Ovary (tissue), 3 donors: ENCODE results near the gene PRTFDC1.

Source experiments
- CTCF ChIP-seq, 3 donors: fragments of 450-650 bp in 2 of 3; fragments of 200-600 bp in 1 of 3; IDR thresholded peaks; one replicate each; pipeline versions ENCODE4 v1.5.1 to v1.8.0; 2016 to 2022; ENCODE audit warnings: antibody characterized with exemption in 3 of 3, mild to moderate bottlenecking in 1 of 3
- EP300 ChIP-seq: sonication (generic); formaldehyde crosslinking; IDR thresholded peaks from one replicate; pipeline ENCODE4 v1.6.1; 2017; ENCODE audit warnings: antibody characterized with exemption
- donor health status: DM: no; HTN: no; CAD: no.

- TF ChIP-seq CTCF (IDR thresholded peaks at IDR 0.05) (no peak), EP300 (no peak)
Measured at GRCh38 chr10:24938076-24938475, 14.3 kb downstream of the PRTFDC1 start.
